SHP77 (cell line): ENCODE results near the gene GCK.
"Not testable (repeated sequence)": the region's sequence is repeated elsewhere in the genome, so short reads cannot be mapped to it uniquely, and the experiment has no call there.

Experiments
- DNase-seq, 2 experiments: peaks; one replicate each; lab custom pipeline; 2025; lab: John Stamatoyannopoulos, UW

The GCK gene

DNA sequence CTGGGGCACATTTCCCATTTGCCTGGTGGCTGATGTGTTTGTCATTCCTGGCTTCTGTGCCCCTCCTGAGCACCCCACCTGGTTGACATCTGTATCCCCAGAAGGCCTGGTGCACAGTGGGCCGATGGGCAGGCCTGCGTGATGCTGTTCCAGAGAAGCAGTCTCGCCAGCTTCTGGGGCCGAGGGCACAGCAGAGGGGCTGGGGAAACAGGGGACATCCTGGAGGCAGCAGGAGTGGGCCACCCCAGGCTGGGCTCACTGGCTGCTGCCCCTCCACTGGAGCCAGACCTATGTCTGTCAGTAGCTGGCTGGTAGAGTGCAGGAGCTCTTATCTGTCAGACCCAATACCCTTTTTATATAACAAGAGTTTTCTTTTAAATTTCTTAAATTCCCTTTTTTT lies 47.2 kb downstream of the GCK start:
- DNase-seq = no peak

GRCh38 chr7:44141221-44141850 lies 47.9 kb downstream of the GCK start, which contains the start of gene MYL7:
Gene MYL7 (minus strand): TSS chr7:44141332. CDS start chr7:44141305, 27 bp downstream.
- no peak for DNase-seq

DNA sequence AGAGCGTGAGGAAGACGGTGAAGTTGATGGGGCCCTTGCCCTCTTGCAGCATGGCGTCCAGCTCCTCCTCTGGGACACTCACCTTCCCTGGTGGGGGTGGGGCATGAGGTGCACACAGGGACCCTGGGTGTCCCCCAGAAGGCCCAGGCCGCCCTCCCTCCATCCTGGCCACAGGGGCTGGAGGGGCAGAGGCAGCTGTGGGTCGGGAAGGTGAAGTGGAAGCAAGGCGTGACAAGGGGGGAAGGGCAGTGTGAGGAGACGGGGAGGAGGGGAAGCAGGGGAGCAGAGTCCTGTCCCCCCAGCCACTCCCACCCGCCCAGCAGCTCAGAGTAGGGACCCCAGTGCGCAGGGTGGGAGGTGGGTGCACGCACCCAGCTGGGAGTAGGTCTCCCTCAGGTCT lies 48.9 kb downstream of the GCK start:
- DNase-seq = no peak

DNA sequence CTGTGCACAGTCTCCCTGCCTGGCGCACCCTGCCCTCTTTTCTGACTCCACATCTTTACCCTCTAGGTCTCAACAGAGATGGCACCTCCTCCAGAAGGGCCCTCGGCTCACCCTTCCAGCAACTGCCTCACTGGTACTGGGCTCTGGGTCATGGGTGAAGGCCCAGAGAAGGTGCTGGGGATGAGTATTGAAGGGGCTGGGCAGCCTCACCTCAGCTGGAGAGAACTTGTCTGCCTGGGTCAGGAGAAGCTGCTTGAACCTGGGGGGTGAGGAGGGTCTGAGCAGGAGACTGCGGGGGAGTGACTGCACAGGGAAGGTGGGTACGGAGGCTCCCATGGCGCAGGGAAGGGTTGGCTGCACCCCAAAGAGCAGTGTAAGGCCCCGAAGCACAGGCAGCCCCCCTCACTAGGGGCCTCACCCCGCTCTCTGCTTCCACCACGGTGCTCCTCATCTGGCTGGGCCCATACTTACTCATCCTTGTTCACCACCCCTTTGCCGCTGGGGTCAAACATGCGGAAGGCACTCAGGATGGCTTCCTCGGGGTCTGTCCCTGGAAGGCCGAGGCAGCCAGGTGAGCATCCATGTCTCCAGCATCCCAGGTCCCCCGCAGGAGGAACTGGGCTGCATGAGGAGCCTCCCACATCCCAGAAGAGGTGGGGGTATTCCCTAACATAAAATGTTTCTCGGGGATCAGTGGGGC lies 49.8 kb downstream of the GCK start:
- no peak for DNase-seq

DNA sequence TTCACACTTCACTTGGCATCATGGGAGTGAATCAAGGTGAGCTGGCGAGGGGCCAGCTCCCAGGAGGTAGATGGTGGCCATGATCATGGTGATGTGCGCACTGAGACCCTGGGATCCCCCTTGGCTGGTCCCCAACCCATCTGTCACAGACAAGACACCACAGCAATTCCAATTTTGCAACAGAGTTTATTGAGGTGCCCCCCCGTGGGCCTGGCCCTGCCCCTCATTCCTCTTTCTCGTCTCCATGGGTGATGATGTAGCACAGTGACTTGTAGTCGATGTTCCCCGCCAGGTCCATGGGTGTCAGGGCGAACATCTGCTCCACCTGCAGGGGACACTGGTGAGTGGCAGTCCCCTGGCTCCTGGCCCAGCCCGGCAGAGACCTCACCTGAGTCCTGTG lies 50.5 kb downstream of the GCK start:
- DNase-seq = no peak

DNA sequence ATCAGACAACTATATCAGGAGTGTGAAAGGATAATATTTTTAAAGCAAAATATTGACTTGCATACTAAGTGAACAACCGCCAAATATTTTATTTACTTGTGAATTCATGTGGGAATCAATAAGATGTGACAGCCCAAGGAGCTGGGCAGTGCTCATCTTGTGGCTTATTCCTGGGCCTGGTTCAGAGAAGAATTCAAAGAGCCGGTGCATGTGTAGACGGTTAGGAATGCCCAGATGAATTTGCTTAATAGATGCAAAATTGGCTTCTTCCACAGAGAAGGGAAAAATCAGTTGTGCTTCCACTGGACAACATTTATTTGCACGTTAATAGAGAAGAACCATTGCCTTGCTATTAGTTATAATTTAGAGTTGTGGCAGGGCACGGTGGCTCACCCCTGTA lies 52.5 kb downstream of the GCK start:
- DNase-seq = no peak

GRCh38 chr7:44134943-44135628 lies 54.2 kb downstream of the GCK start:
- DNase-seq = no peak

DNA sequence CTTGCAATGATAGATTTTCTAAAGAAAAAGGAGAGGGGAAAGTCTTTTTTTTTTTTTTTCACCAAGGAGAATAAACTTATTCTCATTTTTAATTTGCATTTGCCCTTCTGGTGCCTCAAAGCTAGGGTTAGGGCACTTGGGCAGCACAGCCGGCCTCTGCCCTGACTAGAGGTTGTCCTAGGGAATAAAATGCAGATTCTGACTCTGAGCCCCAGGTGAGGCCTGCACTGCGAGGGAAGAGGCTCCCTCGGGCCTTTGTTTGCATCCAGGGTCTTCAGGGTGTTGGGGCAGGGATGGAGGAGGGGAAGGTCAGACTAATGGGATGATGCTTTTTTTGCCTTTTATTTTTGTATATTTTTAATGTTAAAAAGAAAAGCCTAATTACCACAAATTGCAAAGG lies 55.9 kb downstream of the GCK start:
- no peak for DNase-seq

- DNase-seq = no peak
These were observed 57.2 kb downstream of the GCK start for GRCh38 chr7:44132039-44132438.

- peak; percentile 51 to 55 for DNase-seq
These were observed 57.8 kb downstream of the GCK start for GRCh38 chr7:44131173-44132029.

- no peak for DNase-seq
These were observed 60.3 kb downstream of the GCK start for GRCh38 chr7:44128721-44129582.

DNA sequence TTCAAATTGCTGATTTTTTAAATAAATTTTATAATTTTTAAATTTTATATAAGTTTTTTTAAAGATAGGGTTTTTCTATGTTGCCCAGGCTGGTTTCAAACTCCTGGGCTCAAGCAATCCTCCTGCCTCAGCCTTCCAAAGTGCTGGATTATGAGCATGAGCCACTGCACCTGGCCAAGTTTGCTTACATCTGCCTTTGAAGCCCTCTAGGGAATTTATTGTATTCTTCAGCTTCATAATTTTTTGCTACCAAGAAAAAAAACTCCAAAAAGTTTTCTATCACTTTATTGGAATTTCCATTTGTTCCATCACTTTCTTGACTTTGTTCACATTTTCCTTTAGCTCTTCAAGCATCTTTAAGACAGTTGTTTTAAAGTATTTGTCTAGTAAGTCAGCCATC lies 62.1 kb downstream of the GCK start:
- DNase-seq = no peak

GRCh38 chr7:44126574-44126973 lies 62.7 kb downstream of the GCK start:
- not testable (repeated sequence) for DNase-seq

DNA sequence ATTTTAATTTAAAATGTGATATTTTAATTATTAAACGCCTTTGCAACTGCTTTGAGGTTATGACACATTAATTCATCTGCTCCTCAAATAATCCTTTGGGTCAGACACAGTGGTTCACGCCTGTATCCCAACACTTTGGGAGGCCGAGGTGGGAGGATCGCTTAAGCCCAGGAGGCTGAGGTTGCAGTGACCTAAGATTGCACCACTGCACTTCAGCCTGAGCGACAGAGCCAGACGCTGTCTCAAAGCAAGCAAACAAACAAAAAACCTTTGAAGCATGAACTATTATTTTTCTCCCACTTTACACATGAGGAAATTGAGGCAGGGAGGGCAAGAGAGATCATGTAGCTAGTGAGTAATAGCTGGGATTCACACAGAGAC lies 64.4 kb downstream of the GCK start:
- DNase-seq = no peak

DNA sequence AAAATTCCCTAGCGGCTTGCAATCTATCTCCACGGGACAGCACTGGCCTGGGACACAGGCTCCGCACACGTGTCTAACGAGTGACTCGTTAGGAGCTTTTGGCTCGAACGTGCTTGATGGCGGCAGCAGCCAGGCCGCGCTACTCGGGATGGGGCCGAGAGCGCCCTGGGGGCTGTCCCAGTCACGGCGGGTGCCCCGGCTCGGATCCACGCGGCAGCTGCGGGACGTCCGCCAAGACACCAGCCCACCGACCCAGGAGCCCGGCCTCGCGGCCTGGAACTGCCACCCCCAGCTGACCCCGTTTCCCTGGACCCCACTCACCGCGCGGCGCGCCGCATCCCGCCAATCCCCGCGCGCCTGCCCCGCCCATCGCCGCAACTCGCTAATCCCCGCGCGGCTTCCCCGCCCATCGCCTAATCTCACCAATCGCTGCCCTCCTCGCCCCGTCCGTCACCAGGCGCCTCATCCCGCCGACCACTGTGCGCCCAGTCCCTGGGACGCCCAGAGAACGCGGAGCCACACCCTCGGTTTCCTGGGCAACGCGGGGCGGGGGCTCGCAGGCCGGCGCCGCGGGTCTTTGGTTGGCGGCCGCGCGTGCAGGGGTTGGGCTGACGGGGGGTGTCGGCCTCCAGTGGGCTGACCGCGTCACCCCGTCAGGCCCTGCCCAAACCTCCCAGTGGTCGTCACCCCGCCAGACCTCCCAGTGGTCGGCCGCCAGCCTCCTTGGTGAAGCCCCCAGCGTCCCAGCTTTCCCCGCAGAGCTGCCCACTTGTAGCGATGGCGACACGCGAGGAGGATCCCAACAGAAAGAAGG lies 65.8 kb downstream of the GCK start, which contains the start of gene POLD2:
Gene POLD2, minus strand, starts transcription at position 359 of the 814 bp plus-strand sequence. CDS start 1,495 bp downstream, outside the sequence.
- DNase-seq = peak; percentile 98 to 99

DNA sequence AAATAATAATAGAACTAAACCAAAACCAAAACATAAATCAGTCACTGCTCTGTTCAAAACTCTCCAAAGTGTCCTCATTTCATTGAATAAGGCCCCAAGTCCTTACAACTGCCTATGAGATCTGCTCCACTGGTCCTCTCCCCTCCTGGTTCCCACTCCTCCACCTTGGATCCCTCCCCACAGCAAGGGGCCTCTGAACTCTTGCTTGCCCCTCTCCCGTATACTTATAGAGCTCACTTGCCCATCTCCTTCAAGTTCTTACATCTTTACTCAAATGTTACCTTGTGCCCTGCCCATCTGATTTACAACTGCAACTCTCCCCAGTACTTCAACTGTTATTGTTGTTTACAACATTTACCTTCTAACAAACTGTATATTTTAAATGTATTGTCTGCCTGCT lies 66.7 kb downstream of the GCK start:
- DNase-seq = no peak

DNA sequence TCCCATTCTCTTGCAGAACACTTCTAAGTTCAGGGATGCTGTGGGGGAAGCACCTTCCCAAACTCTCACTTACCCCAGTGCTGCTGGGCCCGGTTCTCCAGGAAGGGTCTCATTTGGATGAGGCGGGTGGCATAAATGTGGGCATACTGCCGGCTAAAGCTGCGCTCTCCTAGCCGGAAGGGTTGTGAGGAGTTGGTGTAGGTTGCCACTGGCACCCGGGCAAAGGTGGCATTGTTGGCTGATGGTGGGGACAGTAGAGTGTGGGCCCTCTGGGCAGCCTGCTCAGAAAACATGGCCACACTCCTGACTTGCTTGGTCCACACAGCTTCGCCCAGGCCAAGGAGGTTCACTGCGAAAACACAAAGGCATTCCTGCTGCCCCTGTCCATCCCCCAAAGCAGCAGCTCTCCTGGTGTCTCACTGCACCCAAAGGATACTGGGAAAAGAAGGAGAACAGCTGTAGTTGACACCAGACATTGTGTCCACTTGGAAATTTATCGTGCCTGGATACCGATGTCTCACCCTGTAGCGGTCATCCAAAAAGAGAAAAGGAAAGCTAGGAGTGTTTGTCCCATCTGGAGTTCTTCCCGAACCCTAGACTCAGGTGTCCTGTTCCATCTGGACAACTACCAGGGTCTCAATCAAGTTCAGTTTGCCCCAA lies 67.3 kb downstream of the GCK start:
- no peak for DNase-seq

DNA sequence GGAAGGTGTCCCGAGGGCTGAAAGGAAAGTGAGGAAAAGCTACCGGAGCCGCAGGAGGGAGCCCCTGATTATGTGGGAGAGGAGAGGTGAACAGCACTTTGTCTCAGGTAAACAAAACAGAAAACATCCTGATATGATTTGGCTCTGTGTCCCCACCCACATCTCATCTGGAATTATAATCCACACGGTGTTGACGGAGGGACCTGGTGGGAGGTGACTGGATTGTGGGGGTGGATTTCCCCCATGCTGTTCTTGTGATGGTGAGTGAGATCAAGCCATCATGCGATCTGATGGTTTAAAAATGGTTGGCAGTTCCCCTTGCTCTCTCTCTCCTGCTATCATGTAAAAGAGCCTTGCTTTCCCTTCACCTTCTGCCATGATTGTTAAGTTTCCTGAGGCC lies 68.8 kb downstream of the GCK start:
- no peak for DNase-seq

DNA sequence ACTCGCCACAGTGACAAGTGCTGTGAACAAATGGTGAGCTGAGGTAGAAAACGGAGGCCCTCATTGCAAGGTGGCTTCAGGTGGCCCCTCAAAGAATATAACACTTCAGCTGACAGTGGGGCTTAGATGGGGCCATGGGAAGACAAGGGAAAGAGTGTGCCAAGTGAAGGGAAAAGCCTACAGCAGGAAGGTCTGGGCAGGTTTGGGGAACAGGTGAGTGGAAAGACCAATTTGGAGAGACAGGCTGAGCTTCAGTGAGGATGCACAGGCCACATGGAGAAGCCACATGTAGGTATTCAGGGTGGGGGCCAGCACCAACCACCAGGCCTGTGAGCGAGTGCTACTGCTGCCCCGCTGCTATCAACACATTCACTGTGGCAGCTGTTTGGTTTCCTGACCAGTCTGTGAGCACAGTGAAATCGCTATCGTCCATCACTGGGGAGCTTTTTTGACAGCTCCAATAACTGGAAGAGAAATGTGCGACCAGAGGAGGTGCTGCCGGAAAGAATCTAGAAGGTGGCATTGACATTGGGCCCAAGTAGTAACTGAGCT lies 69.3 kb downstream of the GCK start:
- DNase-seq = no peak
